A204.1 (cell line): ENCODE results near the gene TEX2.
"Not testable (repeated sequence)": the region's sequence is repeated elsewhere in the genome, so short reads cannot be mapped to it uniquely, and the experiment has no call there.

ENCODE experiments used
- FAIRE-seq: peaks from 2 replicates; lab custom pipeline; 2012; peaks lifted over from hg19 to GRCh38; lab: Jason Lieb, UNC

Gene TEX2

DNA sequence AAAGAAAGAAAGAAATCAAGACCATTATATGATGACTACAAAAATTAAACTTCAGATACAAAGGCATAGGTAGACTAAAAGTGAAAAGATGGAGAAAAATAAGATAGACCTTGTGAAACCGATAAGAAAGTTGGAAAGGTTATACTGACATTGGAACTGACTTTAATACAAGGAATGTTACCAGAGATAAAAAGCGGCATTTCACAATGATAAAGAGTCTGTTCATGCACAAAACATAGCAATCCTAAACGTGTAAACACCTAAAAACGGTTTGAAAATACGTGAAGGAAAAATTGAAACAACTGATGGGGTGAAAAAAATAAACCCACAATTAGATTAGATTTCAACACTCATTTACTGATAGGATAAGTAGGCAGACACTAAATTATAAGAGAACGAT is 123.5 kb downstream of the TEX2 start:
- no peak for FAIRE-seq

- no peak for FAIRE-seq
Observed at GRCh38 chr17:64138441-64138840, 124.6 kb downstream of the TEX2 start.

DNA sequence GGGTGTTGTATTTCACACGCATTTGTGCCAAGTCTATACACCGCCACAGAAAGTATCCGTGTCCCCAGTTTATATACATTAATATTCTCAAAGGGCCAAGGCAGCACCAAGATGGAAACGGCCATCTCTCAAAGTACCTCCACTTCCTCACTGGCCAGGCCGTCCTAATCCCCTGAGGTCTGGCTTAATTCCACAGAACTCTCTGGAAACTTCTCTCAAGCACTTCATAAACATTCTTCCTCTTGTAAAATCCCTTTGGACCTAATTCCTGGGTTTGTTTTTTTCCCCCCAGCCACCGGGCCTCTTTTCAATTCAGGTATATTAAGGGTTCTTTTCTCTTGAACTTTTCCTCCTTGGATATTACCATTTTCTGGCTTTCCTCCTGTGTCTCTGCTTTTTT is 128.1 kb downstream of the TEX2 start:
- FAIRE-seq: no peak

GRCh38 chr17:64134216-64134970 is 128.7 kb downstream of the TEX2 start:
- FAIRE-seq: no peak

GRCh38 chr17:64133546-64134215 is 129.4 kb downstream of the TEX2 start:
- FAIRE-seq: peak; percentile 93

DNA sequence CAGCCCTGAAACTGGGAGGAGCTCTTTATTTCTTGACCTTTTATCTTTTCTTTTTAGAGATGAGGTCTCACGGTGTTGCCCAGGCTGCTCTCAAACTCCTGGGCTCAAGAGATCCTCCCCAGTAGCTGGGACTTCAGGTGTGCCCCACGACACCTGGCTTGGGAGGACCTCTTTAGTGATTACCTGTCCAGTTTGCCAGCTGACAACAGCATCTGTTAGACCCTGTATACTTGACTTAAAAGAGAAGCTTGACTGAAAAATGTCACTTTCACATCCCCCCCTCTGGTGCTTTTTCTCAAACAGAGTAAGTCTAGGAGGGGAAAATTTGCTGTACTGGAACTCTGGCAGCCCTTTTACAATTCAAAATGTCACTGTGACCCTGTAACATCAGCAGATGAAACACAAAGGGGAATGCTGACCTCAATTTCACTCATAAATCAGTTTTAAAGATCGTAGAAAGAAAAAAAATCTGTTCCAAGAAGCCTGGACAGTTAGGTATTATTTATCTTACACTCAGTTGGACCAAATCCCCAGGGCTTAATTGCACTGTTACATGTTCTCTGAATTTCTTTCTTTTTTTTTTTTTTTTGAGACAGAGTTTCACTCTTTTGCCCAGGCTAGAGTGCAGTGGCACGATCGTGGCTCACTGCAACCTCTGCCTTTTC is 131.3 kb downstream of the TEX2 start:
- no peak for FAIRE-seq

DNA sequence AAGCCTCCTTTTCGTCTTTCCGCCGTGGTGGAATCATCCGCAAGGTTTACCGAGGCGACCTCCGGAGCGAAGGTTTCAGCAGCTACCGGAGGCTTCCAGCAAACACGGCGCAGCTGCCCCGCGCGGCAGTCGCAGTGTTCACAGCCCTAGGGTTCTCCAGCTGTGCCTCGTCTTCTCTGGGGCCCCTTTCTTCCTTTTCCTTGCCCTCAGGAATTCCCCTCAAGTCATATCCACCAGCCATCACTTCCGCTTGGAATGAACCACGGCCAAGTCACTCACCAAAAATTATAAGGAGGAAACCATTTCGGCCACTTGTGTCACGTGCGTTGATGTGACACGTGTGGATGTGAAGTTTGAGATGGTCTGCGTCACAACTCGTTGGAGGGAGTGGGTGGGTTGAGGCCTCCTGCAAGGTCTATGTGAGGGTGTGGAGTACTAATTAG is 132.5 kb downstream of the TEX2 start:
- no peak for FAIRE-seq

DNA sequence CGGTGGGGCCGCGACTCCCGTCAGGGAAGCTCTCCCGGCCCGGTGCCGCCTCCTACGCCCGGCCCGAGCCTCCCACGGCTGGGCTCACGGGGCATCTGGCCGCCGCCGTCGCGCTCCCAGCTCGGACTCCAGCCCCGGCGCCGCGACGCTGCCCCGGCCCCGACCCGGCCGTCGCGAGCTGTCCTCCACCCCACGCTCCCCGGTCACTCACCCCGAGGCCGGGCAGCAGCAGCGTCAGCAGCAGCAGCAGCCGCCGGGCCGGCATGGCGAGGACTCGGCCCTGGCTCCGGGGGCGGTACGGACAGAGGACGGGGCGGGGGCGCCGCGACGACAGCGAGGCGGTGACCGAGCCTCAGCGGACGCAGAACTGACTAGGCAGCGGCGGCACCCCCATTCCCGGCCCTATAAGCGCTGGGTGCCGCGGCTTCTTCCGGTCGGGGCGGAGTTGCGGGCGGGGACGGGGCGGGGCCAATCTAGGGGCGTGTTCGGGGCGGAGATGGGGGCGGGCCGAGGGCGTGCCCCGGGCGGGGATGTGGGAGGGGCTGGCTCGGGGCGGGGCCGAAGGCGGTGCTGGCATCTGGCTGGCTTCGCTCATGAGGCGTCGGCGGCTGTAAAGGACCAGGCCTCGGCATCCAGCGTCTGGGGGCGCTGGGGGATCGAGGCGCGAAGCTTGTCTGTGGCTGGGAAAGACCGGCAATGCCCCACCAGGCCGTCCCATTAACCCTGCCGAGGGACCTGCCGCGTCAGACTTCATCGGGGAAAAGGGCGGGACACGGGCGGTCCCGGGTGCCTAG is 133.1 kb downstream of the TEX2 start, which contains the start of gene ERN1:
Gene ERN1, minus strand, starts transcription at position 380 of the 794 bp plus-strand sequence. Its CDS starts 115 bp downstream, at position 265.
- FAIRE-seq: no peak

- no peak for FAIRE-seq
Observed at GRCh38 chr17:64129515-64129764, 133.6 kb downstream of the TEX2 start.

DNA sequence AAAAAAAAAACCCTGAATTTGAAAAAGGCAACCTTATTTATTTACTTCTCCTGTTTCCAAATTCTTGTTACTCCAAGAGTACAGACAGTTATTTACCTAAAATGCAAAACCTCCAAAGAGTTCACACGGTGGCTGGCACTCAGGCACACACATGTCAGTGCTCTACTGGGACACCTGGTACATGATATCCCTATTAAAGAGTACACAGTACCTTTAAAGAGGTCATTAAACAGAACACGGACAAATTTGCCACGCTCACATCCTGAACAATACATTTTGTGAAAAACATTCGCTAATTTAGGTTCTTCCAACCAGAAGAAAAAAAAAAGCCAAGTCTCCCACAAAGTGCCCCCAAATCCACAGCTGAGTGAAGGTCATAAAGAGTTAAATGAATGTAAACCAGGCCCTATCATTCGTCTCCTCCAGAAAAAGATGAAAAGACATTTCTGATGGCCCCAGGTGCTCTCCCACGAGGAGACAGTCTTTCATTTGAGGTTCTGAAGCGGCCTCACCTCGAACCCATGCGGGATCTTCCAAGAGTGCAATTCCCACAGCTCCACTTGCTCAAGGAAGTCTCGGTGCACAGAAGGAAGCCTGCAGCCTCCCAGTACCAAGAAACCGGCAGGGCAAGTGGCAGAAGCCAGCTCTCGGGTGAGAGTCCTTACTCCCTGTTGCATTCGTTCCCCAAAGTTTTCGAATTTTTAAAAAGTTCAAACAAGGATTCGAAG is 134.1 kb downstream of the TEX2 start:
- no peak for FAIRE-seq

DNA sequence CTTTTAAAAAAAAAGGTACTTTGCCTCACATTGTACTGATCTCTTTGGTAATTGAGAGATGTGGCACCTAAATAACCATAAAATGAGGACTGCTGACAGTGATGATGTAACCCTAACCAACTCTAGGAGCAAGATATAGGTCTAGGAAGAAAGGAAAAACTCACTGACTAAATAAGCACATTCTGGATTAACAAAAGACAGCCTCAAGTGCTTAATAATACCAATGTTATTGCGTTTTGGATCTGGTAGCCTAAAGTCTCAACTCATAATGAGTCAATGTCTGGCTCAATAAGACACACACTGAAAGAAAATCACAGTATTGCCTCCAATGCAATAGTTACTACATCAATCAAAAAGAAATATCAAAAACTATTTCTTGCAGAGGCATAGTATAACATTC is 136.1 kb downstream of the TEX2 start:
- FAIRE-seq: no peak

GRCh38 chr17:64125937-64126336 is 137.1 kb downstream of the TEX2 start:
- FAIRE-seq: no peak

DNA sequence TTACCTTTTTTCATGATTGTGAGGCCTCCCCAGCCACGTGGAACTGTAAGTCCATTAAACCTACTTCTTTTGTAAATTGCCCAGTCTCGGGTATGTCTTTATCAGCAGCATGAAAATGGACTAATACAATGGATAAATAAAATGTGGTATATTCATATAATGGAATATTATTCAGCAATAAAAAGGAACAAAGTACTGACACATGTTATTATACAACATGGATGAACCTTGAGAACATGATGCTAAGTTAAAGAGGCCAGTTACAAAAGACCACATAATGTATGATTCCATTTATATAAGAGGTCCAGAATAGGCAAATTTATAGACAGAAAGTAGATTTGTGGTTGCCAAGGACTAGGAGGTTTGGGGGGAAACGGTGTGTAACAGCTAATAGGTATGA is 138.5 kb downstream of the TEX2 start:
- FAIRE-seq: no peak

GRCh38 chr17:64123114-64123513 is 139.9 kb downstream of the TEX2 start:
- no peak for FAIRE-seq

GRCh38 chr17:64120972-64121786 is 141.9 kb downstream of the TEX2 start:
- not testable (repeated sequence) for FAIRE-seq

GRCh38 chr17:64120159-64120810 is 142.8 kb downstream of the TEX2 start:
- no peak for FAIRE-seq

GRCh38 chr17:64117981-64118979 is 144.8 kb downstream of the TEX2 start:
- FAIRE-seq: no peak

- FAIRE-seq: no peak
Observed at GRCh38 chr17:64115822-64116534, 147.1 kb downstream of the TEX2 start.
